K562 (cell line): ENCODE data around the gene FADD. TPM values are rescaled to one million over a fixed set of nuclear protein-coding genes. Genes with fewer than 3 reads are reported as not detected.
A peak's percentile ranks its signal among the peaks of the same experiment; 100 is the strongest.

Experiments used
- ATAC-seq: fragments of 200-7000 bp; cut with Tn5 transposase; 3 replicates; pipeline ENCODE4 v1.9.1; 2020; ENCODE audit warnings: moderate library complexity
- BruUV-seq: library from RNA; stranded (reverse); fragments of 400-500 nt; replicated peaks from 2 replicates; lab custom pipeline; 2021; lab: Mats Ljungman, UMichigan
- CTCF ChIA-PET: fragments of 300-600 bp; formaldehyde crosslinking; extraction: SDS; loops from one replicate; lab custom pipeline; 2021; ENCODE audit warnings: low intra/inter-chr PET ratio; lab: Yijun Ruan, JAX
- POLR2A ChIA-PET: fragments of 300-600, 350-650 bp; sonication (Branson Sonifier 250); formaldehyde crosslinking; extraction: SDS; loops from one replicate; lab custom pipeline; 2021; ENCODE audit warnings: antibody characterized with exemption, inconsistent platforms; lab: Yijun Ruan, JAX
- DNase-seq, 4 experiments: peaks; one replicate each; pipeline versions ENCODE4 v3.0.0 to v3.0.0-alpha.2; 2011 to 2018; ENCODE audit warnings: low spot score in 3 of 4, mixed read lengths in 3 of 4; ENCODE audit errors: extremely low read depth in 1 of 4
- FAIRE-seq: peaks from 2 replicates; lab custom pipeline; 2011; peaks lifted over from hg19 to GRCh38; lab: Jason Lieb, UNC
- H2AFZ ChIP-seq: 2 replicates; pipeline ENCODE4 v1.6.0; 2011; ENCODE audit warnings: low read depth, low read length, control low read depth, inconsistent platforms
- H3K27ac ChIP-seq: fragments of 200-600 bp; 3 replicates; pipeline ENCODE4 v1.8.0; 2011; ENCODE audit warnings: low read depth, mild to moderate bottlenecking, control low read depth, inconsistent platforms, low read length, moderate library complexity, mixed read lengths; ENCODE audit errors: extremely low read depth
- H3K27me3 ChIP-seq, 2 experiments: fragments of 300-600 bp in 1 of 2; 2 replicates in 1 of 2; 3 replicates in 1 of 2; pipeline versions ENCODE4 v1.6.0 to v1.8.0; 2011; ENCODE audit warnings: inconsistent platforms in 2 of 2, low read length in 2 of 2, mild to moderate bottlenecking in 1 of 2, mixed read lengths in 1 of 2, moderate library complexity in 1 of 2; ENCODE audit not compliant: control insufficient read depth in 2 of 2, insufficient read depth in 2 of 2
- H3K36me3 ChIP-seq: fragments of 300-600 bp; 3 replicates; pipeline ENCODE4 v1.8.0; 2011; ENCODE audit warnings: mild to moderate bottlenecking, low read length, inconsistent platforms; ENCODE audit not compliant: control insufficient read depth, insufficient read depth
- H3K4me1 ChIP-seq, 2 experiments: fragments of 200-600 bp in 1 of 2; replicated peaks in 1 of 2; 2 replicates in 1 of 2; 3 replicates in 1 of 2; pipeline versions ENCODE4 v1.5.1 to v1.8.0; 2011; ENCODE audit warnings: inconsistent platforms in 2 of 2, low read length in 2 of 2, mild to moderate bottlenecking in 1 of 2, mixed read lengths in 1 of 2, moderate library complexity in 1 of 2; ENCODE audit not compliant: control insufficient read depth in 2 of 2, insufficient read depth in 2 of 2
- H3K4me2 ChIP-seq: 2 replicates; pipeline ENCODE4 v1.6.1; 2011; ENCODE audit warnings: low read length, control low read depth, inconsistent platforms, mixed read lengths; ENCODE audit not compliant: insufficient read depth
- H3K4me3 ChIP-seq: fragments of 200-600 bp; sonication (generic), shearing (Covaris generic); 2 replicates; pipeline ENCODE4 v1.5.1; 2016; ENCODE audit warnings: control low read depth, inconsistent platforms
- H3K79me2 ChIP-seq: fragments of 200-600 bp; 3 replicates; pipeline ENCODE4 v1.8.0; 2011; ENCODE audit warnings: low read length, inconsistent platforms; ENCODE audit not compliant: control insufficient read depth, insufficient read depth
- H3K9ac ChIP-seq, 2 experiments: 2 replicates each; pipeline versions ENCODE4 v1.6.0 to v1.6.1; 2011; ENCODE audit warnings: low read depth in 2 of 2, low read length in 2 of 2, control low read depth in 1 of 2, inconsistent platforms in 1 of 2, mild to moderate bottlenecking in 1 of 2, mixed read lengths in 1 of 2; ENCODE audit not compliant: insufficient read depth in 1 of 2
- H3K9me1 ChIP-seq: one replicate; pipeline ENCODE4 v1.6.0; 2011; ENCODE audit warnings: inconsistent platforms, mild to moderate bottlenecking, low read length, moderate library complexity; ENCODE audit not compliant: control insufficient read depth, insufficient read depth
- H3K9me3 ChIP-seq: replicated peaks from 2 replicates; pipeline ENCODE4 v1.5.1; 2011; ENCODE audit warnings: low read depth, low read length, inconsistent platforms; ENCODE audit not compliant: control insufficient read depth, insufficient read depth
- H4K20me1 ChIP-seq: replicated peaks from 2 replicates; pipeline ENCODE4 v1.6.1; 2011; ENCODE audit warnings: low read length, inconsistent platforms, mixed read lengths; ENCODE audit not compliant: control insufficient read depth, insufficient read depth
- ELF2 ChIP-seq: fragments of 250-450 bp; sonication (Bioruptor Pico); IDR thresholded peaks from 2 replicates; pipeline ENCODE4 v1.5.0; 2021; ENCODE audit warnings: mild to moderate bottlenecking
- FOS ChIP-seq: IDR thresholded peaks from 3 replicates; pipeline ENCODE4 v1.6.1; 2011; ENCODE audit not compliant: insufficient read length; ENCODE audit errors: extremely low read depth
- HDAC6 ChIP-seq: IDR thresholded peaks from 2 replicates; pipeline ENCODE4 v1.6.1; 2012; ENCODE audit warnings: low read depth, mild to moderate bottlenecking, control low read depth, inconsistent platforms, low read length, moderate library complexity
- IRF2 ChIP-seq: sonication (generic); formaldehyde crosslinking; IDR thresholded peaks from 2 replicates; pipeline ENCODE4 v1.8.1; 2022; ENCODE audit warnings: mild to moderate bottlenecking, missing genetic modification reagents
- KDM1A ChIP-seq, 2 experiments: fragments of 450-650 bp; IDR thresholded peaks; 2 replicates each; pipeline ENCODE4 v1.6.1; 2016; ENCODE audit warnings: mild to moderate bottlenecking in 2 of 2
- MCM2 ChIP-seq: fragments of 450-650 bp; IDR thresholded peaks from 2 replicates; pipeline ENCODE4 v1.6.1; 2017; ENCODE audit warnings: low read depth, mild to moderate bottlenecking
- MECOM ChIP-seq: fragments of 250-450 bp; sonication (Bioruptor Pico); IDR thresholded peaks from 2 replicates; pipeline ENCODE4 v1.8.0; 2022; ENCODE audit warnings: inconsistent platforms
- WGBS: fragments of 100-300 bp; shearing (Covaris generic); methylation state at CpG from one replicate; pipeline ENCODE4 v1.1.6; 2016; ENCODE audit warnings: low coverage, mixed read lengths; ENCODE audit not compliant: insufficient coverage; ENCODE audit errors: missing lambda C conversion rate; 5-methylcytosine and 5-hydroxymethylcytosine counted together
- in situ Hi-C: fragments of 300-500 bp; cut with MboI; formaldehyde crosslinking; loops from 4 replicates; pipeline ENCODE4 v1.15.0; 2018; ENCODE audit warnings: inconsistent platforms, mixed read lengths
- intact Hi-C: fragments of 100-400 bp; cut with micrococcal nuclease; formaldehyde crosslinking; loops from 2 replicates; pipeline ENCODE4 v1.14.2; 2022
- polyA plus RNA-seq, 8 experiments: library from polyadenylated mRNA; depleted of rRNA in 4 of 8; stranded (reverse) in 5 of 8; unstranded in 3 of 8; fragments of >200 nt; fragmentation: Nextera tagmentation in 2 of 8; fragmentation: Illumina TruSeq in 1 of 8; extraction: Ambion mirVana in 2 of 8; extraction: Trizol in 1 of 8; gene quantifications; 2 replicates each; pipeline versions ENCODE4 v1.2.1 to v1.2.3, GENCODE V29; 2011 to 2014; ENCODE audit warnings: inconsistent platforms in 1 of 8, missing spikeins in 1 of 8
- total RNA-seq, 7 experiments: library from RNA; depleted of rRNA in 6 of 7; stranded (reverse); fragments of >200 nt in 6 of 7; fragmentation: Illumina TruSeq in 2 of 7; extraction: Trizol in 2 of 7; gene quantifications; 2 replicates each; pipeline versions ENCODE4 v1.2.1 to v1.2.3, GENCODE V29; 2011 to 2021; ENCODE audit warnings: low replicate concordance in 1 of 7

Gene FADD
- total and polyA plus RNA-seq, 9 of the 15 experiments (the other 6 are each of a cell fraction or from before 2014, with no cell fraction given) = 0.29 to 26.9 (median 20.4) TPM

DNA sequence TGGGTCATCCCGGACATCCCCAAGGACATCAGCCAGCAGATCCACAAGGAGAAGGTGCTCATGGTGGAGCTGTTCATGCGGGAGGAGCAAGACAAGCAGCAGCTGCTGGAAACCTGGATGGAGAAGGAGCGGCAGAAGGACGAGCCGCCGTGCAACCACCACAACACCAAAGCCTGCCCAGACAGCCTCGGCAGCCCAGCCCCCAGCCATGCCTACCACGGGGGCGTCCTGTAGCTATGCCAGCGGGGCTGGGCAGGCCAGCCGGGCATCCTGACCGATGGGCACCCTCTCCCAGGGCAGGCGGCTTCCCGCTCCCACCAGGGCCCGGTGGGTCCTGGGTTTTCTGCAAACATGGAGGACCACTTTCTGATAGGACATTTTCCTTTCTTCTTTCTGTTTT lies 15.3 kb upstream of the FADD start:
- 0 out of 2 replicates have a peak, but pooled peaks cover 9% of the 10 kb centered on the region for H4K20me1 ChIP-seq
- ATAC-seq (no peak), DNase-seq (no peak), FAIRE-seq (no peak)
- in situ Hi-C loops (loop anchor here (10.0 kb wide), 1 partner anchor 473 kb away; no protein-coding TSS in a partner anchor), intact Hi-C loops (no loop called here)
- no TSS peak for BruUV-seq
- H3K27ac ChIP-seq = no peak overlapping the region
- H3K4me2 ChIP-seq = no peak overlapping the region
- H3K27me3 ChIP-seq = peaks cover 24 to 68% of the 10 kb centered on the region in 2 experiments; a peak in 4 of 5 replicates
- no peak overlapping the region for H2AFZ ChIP-seq
- H3K4me1 ChIP-seq = peaks cover 0 to 8% of the 10 kb centered on the region in 2 experiments; a peak in 2 of 5 replicates
- under 1% methylated on average over 15 of the region's 15 CpGs for WGBS
- POLR2A ChIA-PET = no interaction called here
- H3K36me3 ChIP-seq = no peaks in the 10 kb centered on the region
- TF ChIP-seq ELF2 (CRISPR knock-in tag) (no peak), MECOM (CRISPR knock-in tag) (no peak), MCM2 (no peak), IRF2 (CRISPR knock-in tag) (no peak), HDAC6 (no peak)
- H3K9me1 ChIP-seq = no peaks in the 10 kb centered on the region
- no peaks in the 10 kb centered on the region for H3K79me2 ChIP-seq
- H3K9me3 ChIP-seq = peaks cover 2% of the 10 kb centered on the region; the same call in 1 of the 2 replicates
- H3K4me3 ChIP-seq = no peak overlapping the region
- CTCF ChIA-PET = no interaction called here
- H3K9ac ChIP-seq = no peak overlapping the region

DNA sequence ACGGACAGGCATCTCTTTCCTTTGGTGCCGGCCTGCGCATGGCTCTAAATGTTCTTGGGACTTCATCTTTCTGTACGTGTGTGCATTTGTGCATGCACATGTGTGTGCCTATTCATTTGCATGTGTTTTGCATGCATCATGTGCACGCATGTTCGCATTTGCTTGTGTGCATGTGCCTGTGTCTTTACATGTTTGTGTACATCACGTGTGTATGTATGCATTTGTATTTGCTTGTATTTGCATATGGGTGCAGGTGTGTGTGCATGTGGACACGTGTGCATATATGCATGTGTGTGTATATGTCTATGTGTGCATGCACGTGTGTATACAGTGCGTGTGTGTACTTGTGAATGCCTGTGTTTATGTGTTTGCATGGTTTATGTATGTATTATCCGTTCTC lies 13.5 kb upstream of the FADD start:
- H3K36me3 ChIP-seq = no peaks in the 10 kb centered on the region
- no peaks in the 10 kb centered on the region for H3K9me1 ChIP-seq
- ChIA-PET CTCF (interaction anchor here (2.5 kb wide), 1 partner anchor 271 kb away, joined by 14 read pairs; no protein-coding TSS in a partner anchor), POLR2A (no interaction called here)
- FAIRE-seq = no peak
- H2AFZ ChIP-seq = no peak overlapping the region
- TF ChIP-seq KDM1A (IDR thresholded peaks at IDR 0.05) (peak in 1 of 2 experiments; percentile 29; a peak in 1 of 4 replicates), FOS (no peak)
- H3K4me3 ChIP-seq = no peak overlapping the region
- no peak overlapping the region for H3K9ac ChIP-seq
- no peak for DNase-seq
- H3K4me1 ChIP-seq = peaks cover 0 to 8% of the 10 kb centered on the region in 2 experiments; a peak in 1 of 5 replicates
- H3K27me3 ChIP-seq = peaks cover 22 to 56% of the 10 kb centered on the region in 2 experiments; a peak in 4 of 5 replicates
- H3K9me3 ChIP-seq = peaks cover 2% of the 10 kb centered on the region; the same call in 1 of the 2 replicates
- no TSS peak for BruUV-seq
- ATAC-seq = no peak
- no peaks in the 10 kb centered on the region; the same call in 1 of the 2 replicates for H4K20me1 ChIP-seq
- no peak overlapping the region for H3K27ac ChIP-seq
- H3K4me2 ChIP-seq = no peak overlapping the region
- WGBS = 17% methylated on average over 11 of the region's 11 CpGs
- H3K79me2 ChIP-seq = no peaks in the 10 kb centered on the region
- in situ Hi-C loops (loop anchor here (10.0 kb wide), 1 partner anchor 475 kb away; no protein-coding TSS in a partner anchor), intact Hi-C loops (loop anchor here (2.0 to 5.0 kb wide), 3 partner anchors 102 to 279 kb away; no protein-coding TSS in a partner anchor)
